Caco-2 (cell line): ENCODE results near the gene KRTAP8-1. TPM values are rescaled to one million over a fixed set of nuclear protein-coding genes. Genes with fewer than 3 reads are reported as not detected.

ENCODE experiments used
- Bru-seq: library from RNA; stranded (reverse); fragments of 400-500 nt; gene quantifications from one replicate; lab custom pipeline; 2021; lab: Mats Ljungman, UMichigan
- BruChase-seq, 2 experiments: library from RNA; stranded (reverse); fragments of 400-500 nt; gene quantifications; one replicate each; lab custom pipeline; 2021; lab: Mats Ljungman, UMichigan
- BruUV-seq: library from RNA; stranded (reverse); fragments of 400-500 nt; replicated peaks from 2 replicates; lab custom pipeline; 2021; lab: Mats Ljungman, UMichigan
- CTCF ChIA-PET: fragments of 300-600 bp; sonication (Branson Sonifier 250); formaldehyde crosslinking; loops from one replicate; lab custom pipeline; 2022; ENCODE audit warnings: antibody characterized with exemption; lab: Charles Lee
- POLR2A ChIA-PET: fragments of 300-600 bp; sonication (Branson Sonifier 250); formaldehyde crosslinking; loops from one replicate; lab custom pipeline; 2022; ENCODE audit warnings: antibody characterized with exemption; lab: Charles Lee
- DNase-seq, 2 experiments: peaks; one replicate each; pipeline versions ENCODE4 v3.0.0 to v3.0.0-alpha.2; 2020 to 2022
- H3K27me3 ChIP-seq: replicated peaks from 2 replicates; pipeline ENCODE4 v1.6.0; 2011; ENCODE audit warnings: low read length; ENCODE audit not compliant: control insufficient read depth, insufficient read depth
- H3K36me3 ChIP-seq: 2 replicates; pipeline ENCODE4 v1.5.1; 2011; ENCODE audit warnings: low read length; ENCODE audit not compliant: control insufficient read depth, insufficient read depth
- H3K4me1 ChIP-seq: fragments of 250-450 bp; sonication (Bioruptor Pico); 2 replicates; pipeline ENCODE4 v1.5.1; 2020; ENCODE audit warnings: mild to moderate bottlenecking
- H3K4me3 ChIP-seq: 2 replicates; pipeline ENCODE4 v1.5.1; 2011; ENCODE audit warnings: low read depth, mild to moderate bottlenecking, control low read depth, low read length
- H3K9me3 ChIP-seq: fragments of 250-450 bp; sonication (Bioruptor Pico); 2 replicates; pipeline ENCODE4 v1.5.1; 2020; ENCODE audit warnings: mild to moderate bottlenecking, moderate library complexity
- H3K27ac Mint-ChIP-seq: one replicate; pipeline ENCODE4 v1.8.0; 2022; ENCODE audit warnings: mixed read lengths; ENCODE audit not compliant: unreplicated experiment
- H3K27me3 Mint-ChIP-seq: one replicate; pipeline ENCODE4 v1.8.0; 2022; ENCODE audit warnings: mixed read lengths; ENCODE audit not compliant: insufficient read depth, unreplicated experiment
- H3K36me3 Mint-ChIP-seq: one replicate; pipeline ENCODE4 v1.8.0; 2022; ENCODE audit warnings: mild to moderate bottlenecking, mixed read lengths; ENCODE audit not compliant: insufficient read depth, unreplicated experiment
- H3K4me1 Mint-ChIP-seq: one replicate; pipeline ENCODE4 v1.8.0; 2022; ENCODE audit warnings: low read depth, mixed read lengths; ENCODE audit not compliant: unreplicated experiment
- H3K4me3 Mint-ChIP-seq: one replicate; pipeline ENCODE4 v1.8.0; 2022; ENCODE audit warnings: mild to moderate bottlenecking, moderate library complexity, mixed read lengths; ENCODE audit not compliant: unreplicated experiment
- H3K9me3 Mint-ChIP-seq: one replicate; pipeline ENCODE4 v1.8.0; 2022; ENCODE audit warnings: mixed read lengths; ENCODE audit not compliant: unreplicated experiment
- intact Hi-C: fragments of 100-400 bp; cut with micrococcal nuclease; formaldehyde crosslinking; loops from one replicate; pipeline ENCODE4 v1.10.0; 2022; ENCODE audit not compliant: unreplicated experiment
- long read RNA-seq: library from polyadenylated mRNA; stranded (forward); transcript quantifications from one replicate; pipeline ENCODE4 v2.0.0, GENCODE V29; 2022
- total RNA-seq: library from RNA; stranded (reverse); gene quantifications from 2 replicates; pipeline ENCODE4 v1.2.3, GENCODE V29; 2022
- TF ChIP-seq, protein P1 (sequence below), 2 experiments: fragments of 200-600 bp in 1 of 2; IDR thresholded peaks; 1 replicate in 1 of 2; 2 replicates in 1 of 2; pipeline versions ENCODE4 v1.5.1 to v1.8.0; 2011 to 2022; ENCODE audit warnings: antibody characterized with exemption in 1 of 2, control low read depth in 1 of 2, inconsistent platforms in 1 of 2, low read depth in 1 of 2, low read length in 1 of 2, mild to moderate bottlenecking in 1 of 2, moderate library complexity in 1 of 2; ENCODE audit not compliant: insufficient read depth in 1 of 2, severe bottlenecking in 1 of 2, unreplicated experiment in 1 of 2

KRTAP8-1 gene, protein sequence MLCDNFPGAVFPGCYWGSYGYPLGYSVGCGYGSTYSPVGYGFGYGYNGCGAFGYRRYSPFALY
- total RNA-seq (not detected in 2 replicates), Bru-seq, nascent RNA (not detected), BruChase-seq, experiment 1, labeled RNA remaining after a 2-hour chase (not detected), BruChase-seq, experiment 2, labeled RNA remaining after a 6-hour chase (not detected)
- long read RNA-seq: 0 reads

DNA sequence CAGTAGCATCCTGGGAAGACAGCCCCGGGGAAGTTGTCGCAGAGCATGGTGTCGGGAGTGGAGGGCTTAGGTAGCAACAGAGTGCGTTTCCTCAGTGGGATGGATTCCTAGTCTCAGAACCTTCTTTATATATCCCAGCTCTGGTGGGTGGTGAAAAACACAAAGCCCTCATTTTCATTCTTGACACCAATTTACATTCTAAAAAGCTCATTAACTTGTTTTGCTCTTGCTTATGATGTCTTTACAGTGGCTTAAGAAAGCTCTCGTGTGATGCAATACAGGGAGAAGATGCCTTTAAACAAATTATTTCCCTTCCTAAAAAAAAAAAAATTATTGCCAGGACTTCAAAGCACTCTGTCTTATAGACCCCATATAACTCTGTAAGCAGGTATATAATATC is at the start of gene KRTAP8-1:
Gene KRTAP8-1, minus strand, starts transcription at position 101 of the 400 bp plus-strand sequence. Its CDS starts 54 bp downstream, at position 47.
- no peak for DNase-seq
- Mint-ChIP-seq H3K27me3 (no peaks in the 10 kb centered on the region), H3K9me3 (no peaks in the 10 kb centered on the region), H3K4me3 (no peak within 1 kb of the TSS), H3K27ac (no peak within 1 kb of the TSS), H3K4me1 (no peaks in the 10 kb centered on the region), H3K36me3 (no peaks in the 10 kb centered on the region)
- Histone ChIP-seq H3K4me3 (no peak within 1 kb of the TSS), H3K4me1 (no peaks in the 10 kb centered on the region), H3K36me3 (no peaks in the 10 kb centered on the region), H3K27me3 (no peaks in the 10 kb centered on the region), H3K9me3 (no peaks in the 10 kb centered on the region)
- POLR2A ChIA-PET: no interaction called here
- TF ChIP-seq, protein P1, sequence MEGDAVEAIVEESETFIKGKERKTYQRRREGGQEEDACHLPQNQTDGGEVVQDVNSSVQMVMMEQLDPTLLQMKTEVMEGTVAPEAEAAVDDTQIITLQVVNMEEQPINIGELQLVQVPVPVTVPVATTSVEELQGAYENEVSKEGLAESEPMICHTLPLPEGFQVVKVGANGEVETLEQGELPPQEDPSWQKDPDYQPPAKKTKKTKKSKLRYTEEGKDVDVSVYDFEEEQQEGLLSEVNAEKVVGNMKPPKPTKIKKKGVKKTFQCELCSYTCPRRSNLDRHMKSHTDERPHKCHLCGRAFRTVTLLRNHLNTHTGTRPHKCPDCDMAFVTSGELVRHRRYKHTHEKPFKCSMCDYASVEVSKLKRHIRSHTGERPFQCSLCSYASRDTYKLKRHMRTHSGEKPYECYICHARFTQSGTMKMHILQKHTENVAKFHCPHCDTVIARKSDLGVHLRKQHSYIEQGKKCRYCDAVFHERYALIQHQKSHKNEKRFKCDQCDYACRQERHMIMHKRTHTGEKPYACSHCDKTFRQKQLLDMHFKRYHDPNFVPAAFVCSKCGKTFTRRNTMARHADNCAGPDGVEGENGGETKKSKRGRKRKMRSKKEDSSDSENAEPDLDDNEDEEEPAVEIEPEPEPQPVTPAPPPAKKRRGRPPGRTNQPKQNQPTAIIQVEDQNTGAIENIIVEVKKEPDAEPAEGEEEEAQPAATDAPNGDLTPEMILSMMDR (IDR thresholded peaks at IDR 0.05; ENCODE audit: insufficient read depth in 1 of 2, low read depth in 1 of 2, low read length in 1 of 2, severe bottlenecking in 1 of 2, unreplicated experiment in 1 of 2): no peak
- BruUV-seq: no TSS peak
- intact Hi-C loops: no loop called here
- CTCF ChIA-PET: no interaction called here

- Histone ChIP-seq H3K9me3 (no peaks in the 10 kb centered on the region), H3K36me3 (no peaks in the 10 kb centered on the region), H3K4me1 (no peaks in the 10 kb centered on the region), H3K27me3 (no peaks in the 10 kb centered on the region), H3K4me3 (no peak overlapping the region)
- intact Hi-C loops: no loop called here
- no peak overlapping the region for H3K4me3 Mint-ChIP-seq
- TF ChIP-seq, protein P1 (IDR thresholded peaks at IDR 0.05; ENCODE audit: insufficient read depth in 1 of 2, low read depth in 1 of 2, low read length in 1 of 2, severe bottlenecking in 1 of 2, unreplicated experiment in 1 of 2): no peak
- H3K36me3 Mint-ChIP-seq: no peaks in the 10 kb centered on the region
- no peak overlapping the region for H3K27ac Mint-ChIP-seq
- H3K27me3 Mint-ChIP-seq: peaks cover 7% of the 10 kb centered on the region
- no peaks in the 10 kb centered on the region for H3K4me1 Mint-ChIP-seq
- CTCF ChIA-PET: no interaction called here
- POLR2A ChIA-PET: no interaction called here
- H3K9me3 Mint-ChIP-seq: no peaks in the 10 kb centered on the region
- BruUV-seq: no TSS peak
- no peak for DNase-seq
Observed at GRCh38 chr21:30847627-30848500, 34.8 kb upstream of the KRTAP8-1 start.

GRCh38 chr21:30842990-30843389 is 29.9 kb upstream of the KRTAP8-1 start:
- H3K9me3 ChIP-seq: no peaks in the 10 kb centered on the region
- no TSS peak for BruUV-seq

More at GRCh38 chr21:30842990-30843389, 29.9 kb upstream of the KRTAP8-1 start:
- DNase-seq: no peak
- ChIA-PET CTCF (no interaction called here), POLR2A (no interaction called here)
- Mint-ChIP-seq H3K27me3 (peaks cover 10% of the 10 kb centered on the region), H3K36me3 (no peaks in the 10 kb centered on the region), H3K4me1 (no peaks in the 10 kb centered on the region), H3K27ac (no peak overlapping the region), H3K4me3 (no peak overlapping the region), H3K9me3 (no peaks in the 10 kb centered on the region)
- TF ChIP-seq, protein P1 (IDR thresholded peaks at IDR 0.05; ENCODE audit: insufficient read depth in 1 of 2, low read depth in 1 of 2, low read length in 1 of 2, severe bottlenecking in 1 of 2, unreplicated experiment in 1 of 2): no peak
- Histone ChIP-seq H3K4me1 (no peaks in the 10 kb centered on the region), H3K27me3 (no peaks in the 10 kb centered on the region), H3K4me3 (no peak overlapping the region), H3K36me3 (no peaks in the 10 kb centered on the region)
- intact Hi-C loops: no loop called here
